ENCODE results near the gene PARP12. TPM values are rescaled to one million over a fixed set of nuclear protein-coding genes. Genes with fewer than 3 reads are reported as not detected.

The PARP12 gene
- total and polyA plus RNA-seq, 10 of the 15 experiments (the other 5 are each of a cell fraction or from before 2014, with no cell fraction given): 0.98 to 51.8 (median 18.0) TPM

DNA sequence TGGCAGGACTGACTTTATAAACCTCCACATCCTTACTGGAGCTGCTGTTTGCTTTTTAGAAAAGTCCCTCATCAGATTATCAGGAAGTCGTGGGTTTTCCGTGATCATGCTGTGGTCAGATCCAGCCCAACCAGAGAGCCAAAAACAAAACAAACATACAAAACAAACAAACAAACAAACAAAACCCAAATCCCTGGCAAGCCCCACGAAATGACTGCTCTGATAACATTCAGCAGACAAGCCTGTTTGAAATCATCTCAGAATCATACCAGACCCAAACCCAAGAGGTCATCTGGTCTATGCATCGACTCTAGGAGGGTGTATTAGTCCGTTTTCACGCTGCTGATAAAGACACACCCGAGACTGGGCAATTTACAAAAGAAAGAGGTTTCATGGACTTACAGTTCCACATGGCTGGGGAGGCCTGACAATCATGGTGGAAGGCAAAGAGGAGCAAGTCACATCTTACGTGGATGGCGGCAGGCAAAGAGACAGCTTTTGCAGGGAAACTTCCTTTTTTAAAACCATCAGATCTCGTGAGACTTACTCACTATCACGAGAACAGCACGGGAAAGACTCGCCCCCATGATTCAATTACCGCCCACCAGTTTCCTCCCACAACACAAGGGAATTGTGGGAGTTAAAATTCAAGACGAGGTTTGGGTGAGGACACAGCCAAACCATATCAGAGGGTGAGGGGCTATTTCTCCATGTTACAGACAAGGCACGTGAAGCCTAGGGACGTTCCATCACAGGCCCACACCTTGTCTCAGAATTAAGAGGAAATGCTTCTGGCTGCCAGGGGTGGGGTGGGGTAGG, 85.7 kb downstream of the PARP12 start:
- Histone ChIP-seq H3K9ac (ENCODE audit: control insufficient read depth, insufficient read depth, low read length) (no peak overlapping the region), H2AFZ (ENCODE audit: control insufficient read depth, low read depth, low read length) (no peak overlapping the region), H3K9me3 (replicated peaks; ENCODE audit: control insufficient read depth, insufficient read depth, low read length) (no peaks in the 10 kb centered on the region), H3K79me2 (ENCODE audit: control insufficient read depth, insufficient read depth, low read length) (no peaks in the 10 kb centered on the region), H4K20me1 (ENCODE audit: control insufficient read depth, insufficient read depth) (no peaks in the 10 kb centered on the region), H3K27ac (ENCODE audit: control insufficient read depth, insufficient read depth) (no peak overlapping the region), H3K4me3 (no peak overlapping the region), H3K36me3 (ENCODE audit: control insufficient read depth in 2 of 2, insufficient read depth in 2 of 2, low read length in 1 of 2) (no peaks in the 10 kb centered on the region), H3K27me3 (replicated peaks in 1 of 2; ENCODE audit: control insufficient read depth in 2 of 2, insufficient read depth in 2 of 2, low read length in 1 of 2) (no peaks in the 10 kb centered on the region), H3K4me1 (ENCODE audit: control insufficient read depth, insufficient read depth, low read length) (no peaks in the 10 kb centered on the region), H3K4me2 (ENCODE audit: control insufficient read depth, insufficient read depth) (no peak overlapping the region)
- ChIA-PET CTCF (no interaction called here), SMC1A (ENCODE audit: uncharacterized antibody, unreplicated experiment) (no interaction called here), RAD21 (ENCODE audit: unreplicated experiment) (no interaction called here), POLR2A (no interaction called here)
- intact Hi-C loops (cut with micrococcal nuclease; ENCODE audit: unreplicated experiment): no loop called here
- no TSS peak for BruUV-seq (replicated peaks)
- ATAC-seq: no peak
- DNase-seq (ENCODE audit: low read depth, low spot score): no peak
- in situ Hi-C loops (cut with MboI): no loop called here
- FAIRE-seq: no peak
- WGBS (ENCODE audit: insufficient coverage, insufficient replicate concordance, low lambda C conversion rate, missing lambda C conversion rate): 83% methylated on average over 17 of the region's 17 CpGs
- TF ChIP-seq SPI1 (IDR thresholded peaks at IDR 0.05; ENCODE audit: borderline replicate concordance, insufficient read depth, low read depth, low read length) (no peak), MEF2A (IDR thresholded peaks at IDR 0.05; ENCODE audit: insufficient read depth, low read depth, low read length) (no peak), CEBPB (IDR thresholded peaks at IDR 0.05; ENCODE audit: borderline replicate concordance in 1 of 2, low read depth in 2 of 2, low read length in 2 of 2) (no peak), EED (IDR thresholded peaks at IDR 0.05; ENCODE audit: low read depth) (no peak), ZSCAN29 (IDR thresholded peaks at IDR 0.05) (no peak), RAD21 (IDR thresholded peaks at IDR 0.05; ENCODE audit: insufficient read depth, low read depth, low read length) (no peak), IRF4 (IDR thresholded peaks at IDR 0.05; ENCODE audit: low read depth, low read length) (no peak), TCF3 (IDR thresholded peaks at IDR 0.05; ENCODE audit: borderline replicate concordance, insufficient read depth, low read depth, low read length) (no peak), CBFB (IDR thresholded peaks at IDR 0.05; ENCODE audit: low read depth) (no peak)
- TF ChIP-seq, protein P1, sequence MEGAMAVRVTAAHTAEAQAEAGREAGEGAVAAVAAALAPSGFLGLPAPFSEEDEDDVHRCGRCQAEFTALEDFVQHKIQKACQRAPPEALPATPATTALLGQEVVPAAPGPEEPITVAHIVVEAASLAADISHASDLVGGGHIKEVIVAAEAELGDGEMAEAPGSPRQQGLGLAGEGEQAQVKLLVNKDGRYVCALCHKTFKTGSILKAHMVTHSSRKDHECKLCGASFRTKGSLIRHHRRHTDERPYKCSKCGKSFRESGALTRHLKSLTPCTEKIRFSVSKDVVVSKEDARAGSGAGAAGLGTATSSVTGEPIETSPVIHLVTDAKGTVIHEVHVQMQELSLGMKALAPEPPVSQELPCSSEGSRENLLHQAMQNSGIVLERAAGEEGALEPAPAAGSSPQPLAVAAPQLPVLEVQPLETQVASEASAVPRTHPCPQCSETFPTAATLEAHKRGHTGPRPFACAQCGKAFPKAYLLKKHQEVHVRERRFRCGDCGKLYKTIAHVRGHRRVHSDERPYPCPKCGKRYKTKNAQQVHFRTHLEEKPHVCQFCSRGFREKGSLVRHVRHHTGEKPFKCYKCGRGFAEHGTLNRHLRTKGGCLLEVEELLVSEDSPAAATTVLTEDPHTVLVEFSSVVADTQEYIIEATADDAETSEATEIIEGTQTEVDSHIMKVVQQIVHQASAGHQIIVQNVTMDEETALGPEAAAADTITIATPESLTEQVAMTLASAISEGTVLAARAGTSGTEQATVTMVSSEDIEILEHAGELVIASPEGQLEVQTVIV (IDR thresholded peaks at IDR 0.05; ENCODE audit: borderline replicate concordance, partially characterized antibody): no peak
- TF ChIP-seq, protein P2, sequence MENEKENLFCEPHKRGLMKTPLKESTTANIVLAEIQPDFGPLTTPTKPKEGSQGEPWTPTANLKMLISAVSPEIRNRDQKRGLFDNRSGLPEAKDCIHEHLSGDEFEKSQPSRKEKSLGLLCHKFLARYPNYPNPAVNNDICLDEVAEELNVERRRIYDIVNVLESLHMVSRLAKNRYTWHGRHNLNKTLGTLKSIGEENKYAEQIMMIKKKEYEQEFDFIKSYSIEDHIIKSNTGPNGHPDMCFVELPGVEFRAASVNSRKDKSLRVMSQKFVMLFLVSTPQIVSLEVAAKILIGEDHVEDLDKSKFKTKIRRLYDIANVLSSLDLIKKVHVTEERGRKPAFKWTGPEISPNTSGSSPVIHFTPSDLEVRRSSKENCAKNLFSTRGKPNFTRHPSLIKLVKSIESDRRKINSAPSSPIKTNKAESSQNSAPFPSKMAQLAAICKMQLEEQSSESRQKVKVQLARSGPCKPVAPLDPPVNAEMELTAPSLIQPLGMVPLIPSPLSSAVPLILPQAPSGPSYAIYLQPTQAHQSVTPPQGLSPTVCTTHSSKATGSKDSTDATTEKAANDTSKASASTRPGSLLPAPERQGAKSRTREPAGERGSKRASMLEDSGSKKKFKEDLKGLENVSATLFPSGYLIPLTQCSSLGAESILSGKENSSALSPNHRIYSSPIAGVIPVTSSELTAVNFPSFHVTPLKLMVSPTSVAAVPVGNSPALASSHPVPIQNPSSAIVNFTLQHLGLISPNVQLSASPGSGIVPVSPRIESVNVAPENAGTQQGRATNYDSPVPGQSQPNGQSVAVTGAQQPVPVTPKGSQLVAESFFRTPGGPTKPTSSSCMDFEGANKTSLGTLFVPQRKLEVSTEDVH (IDR thresholded peaks at IDR 0.05; ENCODE audit: low read depth, partially characterized antibody): no peak
- TF ChIP-seq, protein P3, sequence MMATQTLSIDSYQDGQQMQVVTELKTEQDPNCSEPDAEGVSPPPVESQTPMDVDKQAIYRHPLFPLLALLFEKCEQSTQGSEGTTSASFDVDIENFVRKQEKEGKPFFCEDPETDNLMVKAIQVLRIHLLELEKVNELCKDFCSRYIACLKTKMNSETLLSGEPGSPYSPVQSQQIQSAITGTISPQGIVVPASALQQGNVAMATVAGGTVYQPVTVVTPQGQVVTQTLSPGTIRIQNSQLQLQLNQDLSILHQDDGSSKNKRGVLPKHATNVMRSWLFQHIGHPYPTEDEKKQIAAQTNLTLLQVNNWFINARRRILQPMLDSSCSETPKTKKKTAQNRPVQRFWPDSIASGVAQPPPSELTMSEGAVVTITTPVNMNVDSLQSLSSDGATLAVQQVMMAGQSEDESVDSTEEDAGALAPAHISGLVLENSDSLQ (IDR thresholded peaks at IDR 0.05): no peak
